ENCODE data around the gene PLEKHA5. TPM values are rescaled to one million over a fixed set of nuclear protein-coding genes. Genes with fewer than 3 reads are reported as not detected.
A peak's percentile ranks its signal among the peaks of the same experiment; 100 is the strongest.
"Not testable (repeated sequence)": the region's sequence is repeated elsewhere in the genome, so short reads cannot be mapped to it uniquely, and the experiment has no call there.

PLEKHA5 gene
- total and polyA plus RNA-seq, 7 donors, result 7.0 to 32.6 (median 14.7) TPM

GRCh38 chr12:19382563-19382962 is 253.0 kb downstream of the PLEKHA5 start:
- H3K36me3 ChIP-seq, result no peaks in the 10 kb centered on the region
- TF ChIP-seq EP300 (IDR thresholded peaks at IDR 0.05) (no peak), POLR2AphosphoS5 (IDR thresholded peaks at IDR 0.05) (no peak), CTCF (IDR thresholded peaks at IDR 0.05) (no peak), POLR2A (IDR thresholded peaks at IDR 0.05) (no peak)
- 93 to 94% methylated on average over 9 of the region's 9 CpGs for WGBS, 2 donors
- no peak for DNase-seq
- no peak overlapping the region for H3K27ac ChIP-seq
- intact Hi-C loops (cut with DNase I), result no loop called here
- H3K9me3 ChIP-seq, result no peaks in the 10 kb centered on the region
- H3K4me3 ChIP-seq, result no peak overlapping the region
- H3K27me3 ChIP-seq, result no peaks in the 10 kb centered on the region
- peaks cover 0 to 3% (median 0%) of the 10 kb centered on the region in 4 donors for H3K4me1 ChIP-seq

GRCh38 chr12:19387161-19387560 is 257.6 kb downstream of the PLEKHA5 start:
- TF ChIP-seq POLR2AphosphoS5 (IDR thresholded peaks at IDR 0.05) (peak in 1 of 4 donors; percentile 11), CTCF (IDR thresholded peaks at IDR 0.05) (no peak), EP300 (IDR thresholded peaks at IDR 0.05) (no peak)
- H3K4me3 ChIP-seq, result no peak overlapping the region
- 74 to 85% methylated on average over 2 of the region's 2 CpGs for WGBS, 2 donors
- H3K27me3 ChIP-seq, result no peaks in the 10 kb centered on the region
- peaks cover 0 to 18% (median 7%) of the 10 kb centered on the region in 4 donors for H3K4me1 ChIP-seq
- DNase-seq, result no peak
- peak overlapping the region in 3 of 4 donors; percentile 27 to 39 (median 34) for H3K27ac ChIP-seq
- intact Hi-C loops (cut with DNase I), result no loop called here
- no peaks in the 10 kb centered on the region for H3K36me3 ChIP-seq
- H3K9me3 ChIP-seq, result no peaks in the 10 kb centered on the region

GRCh38 chr12:19388131-19388549 is 258.6 kb downstream of the PLEKHA5 start:
- Histone ChIP-seq H3K27ac (peak overlapping the region in 3 of 4 donors; percentile 27 to 39 (median 34)), H3K4me3 (no peak overlapping the region), H3K9me3 (no peaks in the 10 kb centered on the region), H3K27me3 (no peaks in the 10 kb centered on the region), H3K36me3 (no peaks in the 10 kb centered on the region), H3K4me1 (peaks cover 0 to 18% (median 7%) of the 10 kb centered on the region in 4 donors)
- peak; percentile 77 for DNase-seq
- 76 to 83% methylated on average over 2 of the region's 2 CpGs for WGBS, 2 donors
- TF ChIP-seq POLR2AphosphoS5 (IDR thresholded peaks at IDR 0.05) (peak in 2 of 4 donors; percentile 12 to 30), POLR2A (IDR thresholded peaks at IDR 0.05) (no peak)
- intact Hi-C loops (cut with DNase I), result no loop called here

- Histone ChIP-seq H3K4me1 (peaks cover 0 to 18% (median 7%) of the 10 kb centered on the region in 4 donors), H3K9me3 (no peaks in the 10 kb centered on the region), H3K36me3 (no peaks in the 10 kb centered on the region), H3K27me3 (no peaks in the 10 kb centered on the region), H3K4me3 (no peak overlapping the region), H3K27ac (peak overlapping the region in 2 of 4 donors; percentile 26 to 31)
- 64 to 71% methylated on average over 3 of the region's 3 CpGs for WGBS, 2 donors
- no peak for DNase-seq
- TF ChIP-seq EP300 (IDR thresholded peaks at IDR 0.05), result no peak
- peak in 3 of 4 donors; percentile 20 to 41 (median 31) for TF ChIP-seq POLR2AphosphoS5 (IDR thresholded peaks at IDR 0.05)
- TF ChIP-seq POLR2A (IDR thresholded peaks at IDR 0.05), result no peak
- intact Hi-C loops (cut with DNase I), result no loop called here
Observed at GRCh38 chr12:19390051-19390598, 260.6 kb downstream of the PLEKHA5 start.

- WGBS, 2 donors, result 93 to 94% methylated on average over 8 of the region's 8 CpGs
- H3K4me3 ChIP-seq; intact Hi-C loops (cut with DNase I); H3K9me3 ChIP-seq; H3K27ac ChIP-seq; H3K36me3 ChIP-seq; DNase-seq; H3K27me3 ChIP-seq: not testable (repeated sequence)
- peaks cover 0 to 15% (median 7%) of the 10 kb centered on the region in 4 donors for H3K4me1 ChIP-seq
Observed at GRCh38 chr12:19392644-19393043, 263.1 kb downstream of the PLEKHA5 start.

GRCh38 chr12:19394385-19394784 is 264.9 kb downstream of the PLEKHA5 start:
- 80 to 89% methylated on average over 2 of the region's 2 CpGs for WGBS, 2 donors
- DNase-seq, result no peak
- TF ChIP-seq POLR2A (IDR thresholded peaks at IDR 0.05), result no peak
- TF ChIP-seq EP300 (IDR thresholded peaks at IDR 0.05), result no peak
- TF ChIP-seq POLR2AphosphoS5 (IDR thresholded peaks at IDR 0.05), result no peak
- no peak for TF ChIP-seq CTCF (IDR thresholded peaks at IDR 0.05)
- Histone ChIP-seq H3K9me3 (no peaks in the 10 kb centered on the region), H3K27ac (no peak overlapping the region), H3K4me3 (no peak overlapping the region), H3K27me3 (no peaks in the 10 kb centered on the region), H3K4me1 (peaks cover 0 to 12% (median 7%) of the 10 kb centered on the region in 4 donors), H3K36me3 (no peaks in the 10 kb centered on the region)
- intact Hi-C loops (cut with DNase I), result no loop called here

Data from sigmoid colon (tissue), 7 donors.